Uterus (tissue), 2 donors: ENCODE results near the gene ZNF107.

Source experiments
- CTCF ChIP-seq, 4 experiments: fragments of 200-600 bp in 2 of 4; fragments of 450-650 bp in 2 of 4; sonication (generic) in 2 of 4; IDR thresholded peaks; one replicate each; pipeline ENCODE4 v1.5.1; 2016 to 2019; ENCODE audit warnings: antibody characterized with exemption in 4 of 4, mild to moderate bottlenecking in 2 of 4, moderate library complexity in 1 of 4
- POLR2A ChIP-seq, 2 donors: fragments of 450-650 bp; IDR thresholded peaks; one replicate each; pipeline ENCODE4 v1.6.1; 2016; ENCODE audit warnings: antibody characterized with exemption in 2 of 2, mild to moderate bottlenecking in 1 of 2, moderate library complexity in 1 of 2

GRCh38 chr7:64642875-64643274 lies 23.1 kb upstream of the ZNF107 start:
- TF ChIP-seq CTCF (IDR thresholded peaks at IDR 0.05) (no peak), POLR2A (IDR thresholded peaks at IDR 0.05) (no peak)
